PC-9 (cell line): ENCODE results near the gene BOC. TPM values are rescaled to one million over a fixed set of nuclear protein-coding genes. Genes with fewer than 3 reads are reported as not detected.

Experiments used
- BruUV-seq: library from RNA; stranded (reverse); fragments of 400-500 nt; replicated peaks from 2 replicates; lab custom pipeline; 2021; lab: Mats Ljungman, UMichigan
- CTCF ChIA-PET: fragments of 300-600 bp; sonication (Branson Sonifier 250); formaldehyde crosslinking; loops from one replicate; lab custom pipeline; 2022; ENCODE audit warnings: antibody characterized with exemption; lab: Charles Lee
- POLR2A ChIA-PET: fragments of 300-600 bp; sonication (Branson Sonifier 250); formaldehyde crosslinking; loops from one replicate; lab custom pipeline; 2022; ENCODE audit warnings: antibody characterized with exemption; ENCODE audit not compliant: unreplicated experiment; lab: Charles Lee
- DNase-seq, 2 experiments: peaks; one replicate each; pipeline versions ENCODE4 v3.0.0 to v3.0.0-alpha.2; 2015 to 2022; ENCODE audit warnings: mixed read lengths in 1 of 2
- H2AFZ ChIP-seq: fragments of 200-600 bp; sonication (generic); 2 replicates; pipeline ENCODE4 v1.8.1; 2017; ENCODE audit warnings: antibody characterized with exemption
- H3F3A ChIP-seq: fragments of 200-600 bp; sonication (generic); 2 replicates; pipeline ENCODE4 v1.8.1; 2017; ENCODE audit warnings: antibody characterized with exemption, mild to moderate bottlenecking, low read depth; ENCODE audit not compliant: insufficient read depth
- H3K27ac ChIP-seq: fragments of 200-600 bp; sonication (generic); 2 replicates; pipeline ENCODE4 v1.6.1; 2016; ENCODE audit warnings: mixed run types
- H3K27me3 ChIP-seq: fragments of 200-600 bp; sonication (generic); 2 replicates; pipeline ENCODE4 v1.6.1; 2016; ENCODE audit warnings: low read depth, mixed run types; ENCODE audit not compliant: insufficient read depth
- H3K36me3 ChIP-seq: fragments of 200-600 bp; sonication (generic); 2 replicates; pipeline ENCODE4 v1.6.1; 2016; ENCODE audit warnings: low read depth, mixed run types
- H3K4me1 ChIP-seq: fragments of 200-600 bp; sonication (generic); replicated peaks from 2 replicates; pipeline ENCODE4 v1.6.1; 2016; ENCODE audit warnings: mixed run types; ENCODE audit not compliant: insufficient read depth
- H3K4me2 ChIP-seq: fragments of 200-600 bp; sonication (generic); 2 replicates; pipeline ENCODE4 v1.6.1; 2017; ENCODE audit warnings: mixed run types
- H3K4me3 ChIP-seq: fragments of 200-600 bp; sonication (generic); 2 replicates; pipeline ENCODE4 v1.6.1; 2016; ENCODE audit warnings: mixed run types
- H3K79me2 ChIP-seq: fragments of 200-600 bp; sonication (generic); 2 replicates; pipeline ENCODE4 v1.6.1; 2017; ENCODE audit warnings: low read depth, mixed run types
- H3K9me2 ChIP-seq: fragments of 200-600 bp; sonication (generic); 2 replicates; pipeline ENCODE4 v1.8.1; 2017; ENCODE audit warnings: mild to moderate bottlenecking; ENCODE audit not compliant: insufficient read depth
- H3K9me3 ChIP-seq: fragments of 200-600 bp; sonication (generic); 2 replicates; pipeline ENCODE4 v1.8.1; 2016; ENCODE audit warnings: low read depth; ENCODE audit not compliant: insufficient read depth
- H4K20me1 ChIP-seq: fragments of 200-600 bp; sonication (generic); 2 replicates; pipeline ENCODE4 v1.8.1; 2017; ENCODE audit not compliant: insufficient read depth
- EZH2 ChIP-seq: fragments of 200-600 bp; sonication (generic); IDR thresholded peaks from 2 replicates; pipeline ENCODE4 v1.8.0; 2017; ENCODE audit warnings: antibody characterized with exemption, low read depth
- intact Hi-C: fragments of 100-400 bp; cut with micrococcal nuclease; formaldehyde crosslinking; loops from one replicate; pipeline ENCODE4 v1.10.0; 2022; ENCODE audit not compliant: unreplicated experiment
- total RNA-seq: library from RNA; stranded (reverse); gene quantifications from 2 replicates; pipeline ENCODE4 v1.2.3, GENCODE V29; 2021
- TF ChIP-seq, protein P1 (sequence below): fragments of 200-600 bp; sonication (generic); conservative IDR thresholded peaks from 2 replicates; pipeline ENCODE4 v1.6.1; 2017; ENCODE audit warnings: mixed run types, antibody characterized with exemption, mild to moderate bottlenecking, moderate library complexity

Gene BOC
- total RNA-seq, 1 experiment from 2014 or later: 3.0 TPM

DNA sequence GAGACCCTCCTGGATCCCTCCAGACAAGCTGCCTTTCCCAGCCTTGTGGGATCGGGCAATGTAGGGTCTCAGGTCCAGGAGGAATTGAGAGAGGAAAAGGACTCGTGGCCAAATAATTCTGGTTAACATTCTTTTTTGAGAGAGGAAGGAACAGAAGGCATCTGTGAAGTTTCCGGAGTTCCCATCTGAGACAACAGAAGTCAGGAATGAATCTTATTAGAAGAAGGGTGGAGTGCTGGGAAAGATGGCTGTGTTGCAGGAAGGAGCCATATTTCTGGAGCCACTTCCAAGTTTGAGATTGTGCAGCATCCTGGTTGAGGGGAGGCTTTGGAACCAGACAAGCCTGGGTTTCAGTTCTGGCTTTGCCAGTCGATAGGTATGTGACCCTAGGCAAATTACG lies 9.4 kb downstream of the BOC start:
- no peaks in the 10 kb centered on the region for H3K36me3 ChIP-seq
- no peak overlapping the region for H3K4me2 ChIP-seq
- ChIA-PET POLR2A (no interaction called here), CTCF (no interaction called here)
- no peak overlapping the region for H2AFZ ChIP-seq
- intact Hi-C loops: no loop called here
- no peaks in the 10 kb centered on the region for H3K27me3 ChIP-seq
- no peaks in the 10 kb centered on the region for H3K9me2 ChIP-seq
- TF ChIP-seq, protein P1, sequence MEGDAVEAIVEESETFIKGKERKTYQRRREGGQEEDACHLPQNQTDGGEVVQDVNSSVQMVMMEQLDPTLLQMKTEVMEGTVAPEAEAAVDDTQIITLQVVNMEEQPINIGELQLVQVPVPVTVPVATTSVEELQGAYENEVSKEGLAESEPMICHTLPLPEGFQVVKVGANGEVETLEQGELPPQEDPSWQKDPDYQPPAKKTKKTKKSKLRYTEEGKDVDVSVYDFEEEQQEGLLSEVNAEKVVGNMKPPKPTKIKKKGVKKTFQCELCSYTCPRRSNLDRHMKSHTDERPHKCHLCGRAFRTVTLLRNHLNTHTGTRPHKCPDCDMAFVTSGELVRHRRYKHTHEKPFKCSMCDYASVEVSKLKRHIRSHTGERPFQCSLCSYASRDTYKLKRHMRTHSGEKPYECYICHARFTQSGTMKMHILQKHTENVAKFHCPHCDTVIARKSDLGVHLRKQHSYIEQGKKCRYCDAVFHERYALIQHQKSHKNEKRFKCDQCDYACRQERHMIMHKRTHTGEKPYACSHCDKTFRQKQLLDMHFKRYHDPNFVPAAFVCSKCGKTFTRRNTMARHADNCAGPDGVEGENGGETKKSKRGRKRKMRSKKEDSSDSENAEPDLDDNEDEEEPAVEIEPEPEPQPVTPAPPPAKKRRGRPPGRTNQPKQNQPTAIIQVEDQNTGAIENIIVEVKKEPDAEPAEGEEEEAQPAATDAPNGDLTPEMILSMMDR: no peak
- TF ChIP-seq EZH2: no peak
- H3K4me3 ChIP-seq: no peak overlapping the region
- no peaks in the 10 kb centered on the region for H4K20me1 ChIP-seq
- no peak for DNase-seq
- H3F3A ChIP-seq: no peaks in the 10 kb centered on the region
- H3K27ac ChIP-seq: no peak overlapping the region
- H3K79me2 ChIP-seq: no peaks in the 10 kb centered on the region
- H3K4me1 ChIP-seq: no peaks in the 10 kb centered on the region
- H3K9me3 ChIP-seq: no peaks in the 10 kb centered on the region
- no TSS peak for BruUV-seq

DNA sequence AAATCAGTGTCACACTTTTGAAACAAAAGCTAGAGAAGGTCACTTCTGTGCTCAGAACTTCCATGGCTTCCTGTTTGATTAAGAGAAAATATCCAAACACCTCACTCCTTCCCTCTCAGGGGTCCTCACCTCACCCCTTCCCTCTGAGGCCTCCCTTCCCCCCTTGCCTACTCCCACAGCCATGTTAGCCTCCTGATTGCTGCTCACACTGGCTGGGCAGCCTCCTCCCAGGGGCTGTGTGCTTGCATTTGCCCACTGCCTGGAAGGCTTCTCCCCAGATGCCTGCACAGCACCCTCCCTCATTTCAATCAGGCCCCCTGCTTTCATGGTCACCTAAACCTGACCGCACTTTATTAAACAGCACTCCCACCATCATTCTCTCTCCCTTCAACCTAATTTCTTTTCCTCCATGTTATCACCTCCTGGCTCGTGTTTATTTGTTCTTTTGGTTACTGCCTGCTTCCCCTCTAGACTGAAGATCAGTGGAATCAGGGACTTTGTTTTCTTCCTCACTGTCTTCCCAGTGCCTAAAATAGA lies 10.4 kb downstream of the BOC start:
- no peak overlapping the region for H3K4me3 ChIP-seq
- no peaks in the 10 kb centered on the region for H4K20me1 ChIP-seq
- POLR2A ChIA-PET: no interaction called here
- H2AFZ ChIP-seq: no peak overlapping the region
- no peaks in the 10 kb centered on the region for H3K79me2 ChIP-seq
- no peaks in the 10 kb centered on the region for H3K4me1 ChIP-seq
- no peaks in the 10 kb centered on the region for H3F3A ChIP-seq
- H3K27ac ChIP-seq: no peak overlapping the region
- no peak overlapping the region for H3K4me2 ChIP-seq
- no peak for DNase-seq
- intact Hi-C loops: no loop called here
- H3K9me3 ChIP-seq: no peaks in the 10 kb centered on the region
- H3K36me3 ChIP-seq: no peaks in the 10 kb centered on the region
- H3K27me3 ChIP-seq: no peaks in the 10 kb centered on the region
- no TSS peak for BruUV-seq
- H3K9me2 ChIP-seq: no peaks in the 10 kb centered on the region
- CTCF ChIA-PET: no interaction called here
- TF ChIP-seq, protein P1: no peak
- no peak for TF ChIP-seq EZH2

DNA sequence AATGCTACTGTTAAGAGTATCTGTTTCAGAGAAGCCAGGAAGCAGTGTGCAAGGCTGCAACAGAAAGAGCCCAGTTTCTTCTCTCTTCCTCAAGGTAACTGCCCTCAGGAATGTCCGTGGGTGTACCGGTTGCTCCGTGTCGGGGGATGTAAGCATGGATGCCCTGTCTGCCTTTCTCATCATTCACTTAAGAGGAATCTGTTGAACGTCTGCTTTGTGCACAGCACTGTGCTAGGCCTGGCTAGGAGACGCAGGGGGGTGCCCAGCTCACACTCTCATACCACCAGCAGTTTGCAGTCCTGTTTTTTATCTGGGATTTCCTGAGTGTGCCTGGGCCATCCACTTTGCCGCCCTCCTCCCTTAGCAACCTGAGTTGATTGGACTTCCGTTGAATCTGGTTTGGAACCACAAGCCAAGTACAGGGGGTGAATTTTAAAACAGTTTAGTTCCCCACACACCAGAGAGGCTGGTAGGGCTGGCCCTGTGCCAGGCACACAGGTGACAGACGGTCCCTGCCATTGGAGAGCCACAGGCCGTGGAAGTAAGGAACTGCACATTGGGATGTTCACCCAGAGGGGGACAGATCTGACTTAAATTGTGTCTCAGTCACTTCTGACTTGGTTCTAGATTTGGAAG lies 11.2 kb downstream of the BOC start:
- Histone ChIP-seq H4K20me1 (no peaks in the 10 kb centered on the region), H3K9me2 (no peaks in the 10 kb centered on the region), H3K79me2 (no peaks in the 10 kb centered on the region), H2AFZ (no peak overlapping the region), H3K4me1 (no peaks in the 10 kb centered on the region), H3K36me3 (no peaks in the 10 kb centered on the region), H3K9me3 (no peaks in the 10 kb centered on the region), H3K27me3 (no peaks in the 10 kb centered on the region), H3K4me3 (no peak overlapping the region), H3K27ac (no peak overlapping the region), H3F3A (no peaks in the 10 kb centered on the region), H3K4me2 (no peak overlapping the region)
- no TSS peak for BruUV-seq
- TF ChIP-seq, protein P1: no peak
- TF ChIP-seq EZH2: no peak
- intact Hi-C loops: no loop called here
- ChIA-PET CTCF (no interaction called here), POLR2A (no interaction called here)
- no peak for DNase-seq
